Liver (tissue), 3 donors: Measurements from ENCODE around the gene SNAPC1.

Experiments used
- CTCF ChIP-seq: fragments of 150-350 bp; IDR thresholded peaks from 2 replicates; pipeline ENCODE4 v1.5.1; 2017; ENCODE audit warnings: improper control_type of control experiment, low read depth, low read length; ENCODE audit not compliant: missing input control
- EGR1 ChIP-seq, 2 donors: IDR thresholded peaks; 2 replicates each; pipeline ENCODE4 v1.6.1; 2016 to 2018; ENCODE audit warnings: antibody characterized with exemption in 2 of 2, low read depth in 2 of 2
- FOXA1 ChIP-seq: IDR thresholded peaks from 2 replicates; pipeline ENCODE4 v1.6.1; 2016; ENCODE audit warnings: antibody characterized with exemption
- GABPA ChIP-seq, 2 donors: IDR thresholded peaks in 1 of 2; conservative IDR thresholded peaks in 1 of 2; 2 replicates each; pipeline ENCODE4 v1.6.1; 2016; ENCODE audit warnings: antibody characterized with exemption in 2 of 2, mild to moderate bottlenecking in 1 of 2, moderate library complexity in 1 of 2
- JUND ChIP-seq, 2 donors: IDR thresholded peaks; 2 replicates each; pipeline ENCODE4 v1.6.1; 2016; ENCODE audit warnings: antibody characterized with exemption in 2 of 2
- MAX ChIP-seq: IDR thresholded peaks from 2 replicates; pipeline ENCODE4 v1.6.1; 2016; ENCODE audit warnings: antibody characterized with exemption
- SP1 ChIP-seq: IDR thresholded peaks from 2 replicates; pipeline ENCODE4 v1.6.1; 2018; ENCODE audit warnings: antibody characterized with exemption, mild to moderate bottlenecking
- TAF1 ChIP-seq: conservative IDR thresholded peaks from 2 replicates; pipeline ENCODE4 v1.6.1; 2016; ENCODE audit warnings: antibody characterized with exemption, mild to moderate bottlenecking
- YY1 ChIP-seq: IDR thresholded peaks from 2 replicates; pipeline ENCODE4 v1.6.1; 2016; ENCODE audit warnings: antibody characterized with exemption, mild to moderate bottlenecking
- ZBTB33 ChIP-seq: IDR thresholded peaks from 2 replicates; pipeline ENCODE4 v1.6.1; 2016; ENCODE audit warnings: antibody characterized with exemption
- TF ChIP-seq, protein P1 (sequence below): IDR thresholded peaks from 2 replicates; pipeline ENCODE4 v1.6.1; 2016; ENCODE audit warnings: antibody characterized with exemption, mild to moderate bottlenecking
- donor health status: healthy.
- donor health status: healthy.

DNA sequence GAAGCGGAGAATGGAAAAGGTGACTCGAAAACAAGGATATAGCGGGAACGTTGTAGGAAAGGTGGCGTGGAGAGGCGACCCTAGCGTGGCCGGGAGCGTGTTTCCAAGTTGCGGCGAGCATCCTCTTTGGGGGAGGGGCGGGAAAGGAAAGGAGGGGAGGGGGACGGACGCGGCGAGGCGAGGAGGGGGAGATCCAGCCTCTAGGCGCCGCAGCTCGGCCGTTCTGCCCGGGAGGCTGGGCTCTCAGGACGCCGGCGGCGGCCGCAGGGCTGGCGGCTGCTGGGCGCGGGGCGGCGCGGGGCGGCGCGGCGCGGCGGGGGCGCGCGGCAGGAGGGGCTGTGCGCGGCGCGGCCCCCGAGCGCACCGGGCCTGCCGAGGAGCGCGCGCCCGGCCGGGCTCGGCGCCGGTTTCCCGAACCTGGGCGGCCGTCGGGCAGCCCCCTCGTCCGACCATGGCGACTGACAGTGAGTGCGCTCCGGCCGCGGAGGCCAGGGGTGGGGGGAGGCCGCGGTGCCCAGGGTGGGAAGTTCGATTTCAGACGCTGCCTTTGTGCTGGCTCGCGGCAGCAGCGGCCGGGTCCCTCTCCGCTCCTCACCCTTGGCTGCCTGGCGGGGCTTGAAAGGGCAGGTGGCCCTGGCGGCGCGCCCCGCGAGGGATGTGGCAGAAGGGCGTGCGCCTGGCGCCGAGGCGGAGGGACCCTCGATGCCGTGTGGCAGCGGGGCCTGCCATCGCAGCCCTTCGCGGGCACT is 50.3 kb downstream of the SNAPC1 start, which contains the start of gene SYT16:
- TF ChIP-seq CTCF (no peak), FOXA1 (no peak), YY1 (no peak), MAX (no peak), ZBTB33 (no peak), SP1 (no peak), TAF1 (no peak), GABPA (IDR thresholded peaks at IDR 0.05 in 1 of 2, conservative IDR thresholded peaks at IDR 0.05 in 1 of 2) (no peak), JUND (IDR thresholded peaks at IDR 0.05) (no peak), EGR1 (IDR thresholded peaks at IDR 0.05; ENCODE audit: low read depth in 2 of 2) (no peak)
- TF ChIP-seq, protein P1, sequence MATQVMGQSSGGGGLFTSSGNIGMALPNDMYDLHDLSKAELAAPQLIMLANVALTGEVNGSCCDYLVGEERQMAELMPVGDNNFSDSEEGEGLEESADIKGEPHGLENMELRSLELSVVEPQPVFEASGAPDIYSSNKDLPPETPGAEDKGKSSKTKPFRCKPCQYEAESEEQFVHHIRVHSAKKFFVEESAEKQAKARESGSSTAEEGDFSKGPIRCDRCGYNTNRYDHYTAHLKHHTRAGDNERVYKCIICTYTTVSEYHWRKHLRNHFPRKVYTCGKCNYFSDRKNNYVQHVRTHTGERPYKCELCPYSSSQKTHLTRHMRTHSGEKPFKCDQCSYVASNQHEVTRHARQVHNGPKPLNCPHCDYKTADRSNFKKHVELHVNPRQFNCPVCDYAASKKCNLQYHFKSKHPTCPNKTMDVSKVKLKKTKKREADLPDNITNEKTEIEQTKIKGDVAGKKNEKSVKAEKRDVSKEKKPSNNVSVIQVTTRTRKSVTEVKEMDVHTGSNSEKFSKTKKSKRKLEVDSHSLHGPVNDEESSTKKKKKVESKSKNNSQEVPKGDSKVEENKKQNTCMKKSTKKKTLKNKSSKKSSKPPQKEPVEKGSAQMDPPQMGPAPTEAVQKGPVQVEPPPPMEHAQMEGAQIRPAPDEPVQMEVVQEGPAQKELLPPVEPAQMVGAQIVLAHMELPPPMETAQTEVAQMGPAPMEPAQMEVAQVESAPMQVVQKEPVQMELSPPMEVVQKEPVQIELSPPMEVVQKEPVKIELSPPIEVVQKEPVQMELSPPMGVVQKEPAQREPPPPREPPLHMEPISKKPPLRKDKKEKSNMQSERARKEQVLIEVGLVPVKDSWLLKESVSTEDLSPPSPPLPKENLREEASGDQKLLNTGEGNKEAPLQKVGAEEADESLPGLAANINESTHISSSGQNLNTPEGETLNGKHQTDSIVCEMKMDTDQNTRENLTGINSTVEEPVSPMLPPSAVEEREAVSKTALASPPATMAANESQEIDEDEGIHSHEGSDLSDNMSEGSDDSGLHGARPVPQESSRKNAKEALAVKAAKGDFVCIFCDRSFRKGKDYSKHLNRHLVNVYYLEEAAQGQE = no peak
